Measurements from ENCODE around the gene KCNG4. TPM values are rescaled to one million over a fixed set of nuclear protein-coding genes. Genes with fewer than 3 reads are reported as not detected.
"Not testable (repeated sequence)": the region's sequence is repeated elsewhere in the genome, so short reads cannot be mapped to it uniquely, and the experiment has no call there.

KCNG4 gene
- total and polyA plus RNA-seq, 2 experiments from 2014 or later = 0.07 TPM; not detected in 1

- no peak for TF ChIP-seq STAT1 (IDR thresholded peaks at IDR 0.05; ENCODE audit: unreplicated experiment)
- TF ChIP-seq ZNF331 (CRISPR knock-in tag; IDR thresholded peaks at IDR 0.05; ENCODE audit: low read depth) = no peak
- no peak for TF ChIP-seq ETS1 (IDR thresholded peaks at IDR 0.05)
These were observed 21.5 kb downstream of the KCNG4 start (continued) for GRCh38 chr16:84218176-84218823.

- not testable (repeated sequence) for H3K9me3 Mint-ChIP-seq; H3K36me3 ChIP-seq (ENCODE audit: insufficient read depth); H3K27ac Mint-ChIP-seq; H3K4me1 ChIP-seq (ENCODE audit: insufficient read depth); H3K4me3 ChIP-seq; DNase-seq (ENCODE audit: low spot score); H3K36me3 Mint-ChIP-seq (ENCODE audit: low read depth); H3K79me2 ChIP-seq (replicated peaks; ENCODE audit: insufficient read depth); H3K9me2 ChIP-seq (ENCODE audit: insufficient read depth); H2AFZ ChIP-seq; H4K20me1 ChIP-seq (replicated peaks; ENCODE audit: insufficient read depth); H3K27ac ChIP-seq (ENCODE audit: low read depth); H3K4me2 ChIP-seq; H3F3A ChIP-seq (replicated peaks; ENCODE audit: low read depth); ATAC-seq; H3K4me3 Mint-ChIP-seq; H3K27me3 ChIP-seq (ENCODE audit: insufficient read depth)
- Mint-ChIP-seq H3K4me1 (peaks cover 11% of the 10 kb centered on the region), H3K27me3 (ENCODE audit: insufficient read depth, low read depth, poor library complexity) (peaks cover 18% of the 10 kb centered on the region)
These were observed 23.7 kb downstream of the KCNG4 start for GRCh38 chr16:84216144-84216543.

- Histone ChIP-seq H2AFZ (no peak overlapping the region), H3K27me3 (ENCODE audit: insufficient read depth) (no peaks in the 10 kb centered on the region), H3F3A (replicated peaks; ENCODE audit: low read depth) (no peaks in the 10 kb centered on the region), H3K4me2 (no peak overlapping the region), H3K79me2 (replicated peaks; ENCODE audit: insufficient read depth) (no peaks in the 10 kb centered on the region), H4K20me1 (replicated peaks; ENCODE audit: insufficient read depth) (0 out of 2 replicates have a peak, but pooled peaks cover 3% of the 10 kb centered on the region), H3K9me2 (ENCODE audit: insufficient read depth) (no peaks in the 10 kb centered on the region), H3K27ac (ENCODE audit: low read depth) (no peak overlapping the region), H3K4me3 (no peak overlapping the region), H3K36me3 (ENCODE audit: insufficient read depth) (no peaks in the 10 kb centered on the region), H3K4me1 (ENCODE audit: insufficient read depth) (no peaks in the 10 kb centered on the region)
- Mint-ChIP-seq H3K27ac (no peak overlapping the region), H3K9me3 (no peaks in the 10 kb centered on the region), H3K4me1 (peaks cover 11% of the 10 kb centered on the region), H3K36me3 (ENCODE audit: low read depth) (no peaks in the 10 kb centered on the region), H3K27me3 (ENCODE audit: insufficient read depth, low read depth, poor library complexity) (peaks cover 18% of the 10 kb centered on the region), H3K4me3 (no peak overlapping the region)
- DNase-seq (ENCODE audit: low spot score) (no peak), ATAC-seq (no peak)
- TF ChIP-seq EZH2 (IDR thresholded peaks at IDR 0.05; ENCODE audit: low read depth, unreplicated experiment) (no peak), STAT1 (IDR thresholded peaks at IDR 0.05; ENCODE audit: unreplicated experiment) (no peak), ZNF462 (CRISPR knock-in tag; IDR thresholded peaks at IDR 0.05) (no peak), JUNB (IDR thresholded peaks at IDR 0.05; ENCODE audit: unreplicated experiment) (no peak), REST (IDR thresholded peaks at IDR 0.05; ENCODE audit: unreplicated experiment) (no peak), POLR2AphosphoS5 (IDR thresholded peaks at IDR 0.05; ENCODE audit: low read depth) (no peak), EZH2phosphoT487 (IDR thresholded peaks at IDR 0.05; ENCODE audit: unreplicated experiment) (no peak)
These were observed 24.3 kb downstream of the KCNG4 start for GRCh38 chr16:84215531-84215930.

Measured in GM23338 (cell line).